PFSK-1 (cell line): Measurements from ENCODE around the gene RARS1.

Experiments
- FOXP2 ChIP-seq: optimal IDR thresholded peaks from 2 replicates; pipeline ENCODE3; 2011; ENCODE audit warnings: borderline replicate concordance, control low read depth, inconsistent platforms; ENCODE audit not compliant: insufficient read depth; ENCODE audit errors: extremely low read length, extremely low read depth

The RARS1 gene

DNA sequence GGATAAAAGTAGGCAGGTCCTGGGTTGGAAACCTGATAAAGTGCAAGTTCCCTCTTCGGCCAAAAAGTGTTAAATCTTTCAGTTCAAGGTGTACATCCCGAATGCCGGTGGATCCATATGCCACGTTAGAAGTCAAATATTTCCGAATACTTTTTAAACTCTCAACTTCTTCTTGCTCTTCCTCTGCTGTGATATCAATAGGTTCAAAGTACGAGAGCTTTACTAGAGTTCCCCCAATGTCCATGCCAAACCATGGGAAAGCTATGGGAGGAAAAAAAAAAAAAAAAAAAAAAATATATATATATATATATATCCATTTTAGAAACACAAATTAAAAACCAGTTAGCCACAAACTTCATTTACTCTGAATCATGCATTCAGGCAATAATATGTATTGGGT is 82.5 kb downstream of the RARS1 start:
- TF ChIP-seq FOXP2 = no peak
